Mononuclear cell (primary cell): Measurements from ENCODE around the gene UBE3D. TPM values are rescaled to one million over a fixed set of nuclear protein-coding genes. Genes with fewer than 3 reads are reported as not detected.
"Not testable (repeated sequence)": the region's sequence is repeated elsewhere in the genome, so short reads cannot be mapped to it uniquely, and the experiment has no call there.

ENCODE experiments used
- H3K27me3 ChIP-seq: 2 replicates; pipeline ENCODE4 v1.6.0; 2011; ENCODE audit warnings: low read length, control low read depth; ENCODE audit not compliant: insufficient read depth
- H3K4me1 ChIP-seq: 2 replicates; pipeline ENCODE4 v1.5.1; 2011; ENCODE audit warnings: mild to moderate bottlenecking, low read length, control low read depth; ENCODE audit not compliant: insufficient read depth
- H3K4me3 ChIP-seq: 2 replicates; pipeline ENCODE4 v1.5.1; 2011; ENCODE audit warnings: mild to moderate bottlenecking, low read length, moderate library complexity
- H3K9me3 ChIP-seq: 2 replicates; pipeline ENCODE4 v1.5.1; 2011; ENCODE audit warnings: low read depth, mild to moderate bottlenecking, control low read depth, low read length
- total RNA-seq: library from RNA; depleted of rRNA; stranded (reverse); fragments of >200 nt; gene quantifications from one replicate; pipeline ENCODE4 v1.2.3, GENCODE V29; 2012

Gene UBE3D
- total RNA-seq, 1 donor = 6.5 TPM

DNA sequence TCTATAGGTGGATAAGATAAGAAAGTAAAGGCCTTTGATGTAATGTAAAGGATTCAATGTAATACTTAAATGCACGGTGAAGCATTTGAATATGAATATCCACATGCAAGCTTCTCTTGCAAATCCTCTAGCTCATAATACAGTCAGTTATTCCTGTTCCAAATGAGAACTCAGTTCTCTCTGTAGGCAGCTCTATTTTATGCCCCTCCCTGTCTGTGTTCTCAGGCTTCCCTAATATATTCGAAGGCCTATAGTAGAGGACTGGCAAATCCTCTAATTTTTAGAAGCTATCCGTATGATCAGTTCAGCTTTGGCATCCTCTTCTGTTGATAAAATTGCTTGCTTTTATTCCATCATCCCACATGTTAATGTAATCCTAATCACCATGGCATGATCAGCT lies 200.2 kb downstream of the UBE3D start:
- H3K27me3 ChIP-seq = no peaks in the 10 kb centered on the region
- no peaks in the 10 kb centered on the region for H3K9me3 ChIP-seq
- H3K4me3 ChIP-seq = no peak overlapping the region
- no peaks in the 10 kb centered on the region for H3K4me1 ChIP-seq

DNA sequence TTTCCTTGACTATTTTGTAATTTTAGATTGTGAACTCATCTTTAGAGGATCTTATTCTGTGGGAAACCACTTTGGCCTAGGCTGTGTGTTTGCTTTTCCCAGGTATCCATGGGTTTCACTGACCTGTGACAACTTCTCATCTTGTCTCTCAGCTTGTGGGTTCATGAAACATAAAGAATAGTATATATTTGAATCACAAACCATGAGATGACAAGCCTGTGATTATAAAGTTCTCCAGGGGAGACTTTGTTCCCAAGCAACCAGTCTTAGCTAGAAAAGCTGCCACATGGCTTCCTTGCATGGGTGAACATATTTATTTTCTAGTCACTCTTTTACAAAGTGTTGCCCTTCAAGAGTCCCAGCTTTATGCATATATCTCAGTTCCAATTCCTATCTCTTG lies 201.9 kb downstream of the UBE3D start:
- Histone ChIP-seq H3K9me3 (no peaks in the 10 kb centered on the region), H3K4me1 (no peaks in the 10 kb centered on the region), H3K27me3 (no peaks in the 10 kb centered on the region), H3K4me3 (no peak overlapping the region)

DNA sequence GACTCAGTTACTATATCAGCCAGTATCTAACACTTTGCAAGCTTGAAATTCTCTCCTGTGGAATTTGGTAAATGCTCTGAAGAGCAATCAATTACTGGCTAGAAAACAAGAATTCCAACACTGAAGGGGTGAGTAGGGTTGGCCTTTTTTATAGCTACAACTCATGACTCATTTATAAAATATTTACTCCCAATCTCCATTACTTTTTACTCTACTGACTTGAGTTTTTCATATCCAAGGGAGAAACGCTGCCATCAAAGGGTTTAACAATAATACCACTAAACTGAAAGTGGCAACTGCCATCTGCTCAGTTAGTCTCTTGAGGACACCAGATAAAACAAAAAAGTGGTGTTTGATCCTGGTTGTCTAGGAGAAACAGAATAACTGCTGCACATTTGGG lies 203.1 kb downstream of the UBE3D start:
- Histone ChIP-seq H3K27me3 (no peaks in the 10 kb centered on the region), H3K4me3 (no peak overlapping the region), H3K4me1 (no peaks in the 10 kb centered on the region), H3K9me3 (no peaks in the 10 kb centered on the region)

DNA sequence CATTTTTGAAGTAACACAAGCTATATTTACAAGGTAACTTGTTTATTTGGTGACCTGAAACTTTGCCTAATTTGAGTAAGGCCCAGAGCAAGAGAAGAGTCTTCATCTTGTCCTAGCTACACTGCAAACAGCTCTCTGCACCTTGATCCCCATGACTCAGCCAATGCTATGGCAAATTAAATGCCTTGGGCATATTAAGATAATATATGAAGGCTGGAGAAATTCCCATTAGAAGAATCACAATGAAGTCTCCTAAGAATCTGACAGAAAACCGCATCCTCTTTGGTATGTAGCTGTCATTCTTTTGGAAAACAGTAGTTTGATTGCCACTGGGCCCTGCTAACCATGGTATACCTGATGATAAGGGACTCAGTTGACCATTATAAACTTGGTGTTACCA lies 204.5 kb downstream of the UBE3D start:
- Histone ChIP-seq H3K9me3 (no peaks in the 10 kb centered on the region), H3K4me1 (no peaks in the 10 kb centered on the region), H3K27me3 (no peaks in the 10 kb centered on the region)

DNA sequence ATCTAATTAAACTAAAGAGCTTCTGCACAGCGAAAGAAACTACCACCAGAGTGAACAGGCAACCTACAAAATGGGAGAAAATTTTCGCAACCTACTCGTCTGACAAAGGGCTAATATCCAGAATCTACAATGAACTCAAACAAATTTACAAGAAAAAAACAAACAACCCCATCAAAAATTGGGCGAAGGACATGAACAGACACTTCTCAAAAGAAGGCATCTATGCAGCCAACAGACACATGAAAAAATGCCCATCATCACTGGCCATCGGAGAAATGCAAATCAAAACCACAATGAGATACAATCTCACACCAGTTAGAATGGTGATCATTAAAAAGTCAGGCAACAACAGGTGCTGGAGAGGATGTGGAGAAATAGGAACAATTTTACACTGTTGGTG lies 209.6 kb downstream of the UBE3D start:
- H3K9me3 ChIP-seq, H3K27me3 ChIP-seq, H3K4me3 ChIP-seq, H3K4me1 ChIP-seq: not testable (repeated sequence)

More for the DNA sequence above, 204.5 kb downstream of the UBE3D start:
- no peak overlapping the region for H3K4me3 ChIP-seq

DNA sequence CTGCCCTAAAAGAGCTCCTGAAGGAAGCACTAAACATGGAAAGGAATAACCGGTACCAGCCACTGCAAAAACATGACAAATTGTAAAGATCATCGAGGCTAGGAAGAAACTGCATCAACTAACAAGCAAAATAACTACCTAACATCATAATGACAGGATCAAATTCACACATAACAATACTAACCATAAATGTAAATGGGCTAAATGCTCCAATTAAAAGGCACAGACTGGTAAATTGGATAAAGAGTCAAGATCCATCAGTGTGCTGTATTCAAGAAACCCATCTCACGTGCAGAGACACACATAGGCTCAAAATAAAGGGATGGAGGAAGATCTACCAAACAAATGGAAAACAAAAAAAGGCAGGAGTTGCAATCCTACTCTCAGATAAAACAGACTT lies 212.7 kb downstream of the UBE3D start:
- not testable (repeated sequence) for H3K9me3 ChIP-seq, H3K4me3 ChIP-seq, H3K27me3 ChIP-seq, H3K4me1 ChIP-seq

DNA sequence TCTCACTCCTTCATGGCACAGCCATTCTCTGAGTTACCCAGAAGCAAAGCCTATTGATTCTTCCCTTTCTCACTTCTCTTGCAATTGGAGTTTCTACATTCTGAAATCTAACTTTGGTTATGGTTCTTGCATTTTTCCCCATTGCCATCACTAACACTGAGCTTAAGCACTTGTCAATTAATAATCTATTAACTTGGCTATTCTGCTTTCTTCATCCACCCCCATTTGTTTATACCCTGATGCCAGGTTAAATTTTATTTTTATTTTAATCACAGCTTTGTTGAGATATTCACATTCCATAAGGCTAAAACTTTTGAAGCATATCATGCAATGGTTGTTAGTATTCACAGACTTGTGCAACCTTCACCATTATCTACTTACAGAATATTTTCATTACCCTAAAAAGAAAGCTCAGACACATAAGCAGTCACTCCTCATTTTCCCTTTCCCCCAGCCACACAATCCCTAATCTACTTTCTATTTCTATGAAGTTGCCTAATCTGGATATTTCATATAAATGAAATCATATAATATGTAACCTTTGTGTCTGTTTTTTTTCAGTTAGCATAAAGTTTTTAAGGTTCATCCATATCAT lies 222.3 kb downstream of the UBE3D start:
- Histone ChIP-seq H3K27me3 (no peaks in the 10 kb centered on the region), H3K4me1 (no peaks in the 10 kb centered on the region), H3K9me3 (no peaks in the 10 kb centered on the region), H3K4me3 (no peak overlapping the region)

DNA sequence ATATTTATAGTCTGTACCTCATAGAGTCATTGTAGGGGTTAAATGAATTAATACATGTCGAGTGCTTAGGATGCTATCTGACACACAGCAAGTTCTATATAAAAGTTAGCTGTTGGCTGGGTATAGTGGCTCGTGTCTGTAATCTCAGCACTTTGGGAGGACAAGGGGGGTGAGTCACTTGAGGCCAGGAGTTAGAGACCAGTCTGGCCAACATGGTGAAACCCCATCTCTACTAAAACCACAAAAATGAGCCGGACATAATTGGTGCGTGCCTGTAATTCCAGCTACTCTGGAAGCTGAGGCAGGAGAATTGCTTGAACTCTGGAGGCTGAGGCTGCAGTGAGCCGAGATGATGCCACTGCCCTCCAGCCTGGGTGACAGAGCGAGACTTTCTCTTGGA lies 222.9 kb downstream of the UBE3D start:
- Histone ChIP-seq H3K4me1 (no peaks in the 10 kb centered on the region), H3K4me3 (no peak overlapping the region), H3K9me3 (no peaks in the 10 kb centered on the region), H3K27me3 (no peaks in the 10 kb centered on the region)

Other genes with a start within 250 kb of the UBE3D start
- 29.0 TPM for gene DOP1A, start 1.8 kb upstream of the UBE3D start, total RNA-seq
- 23.9 TPM for gene PGM3, start 127.4 kb upstream of the UBE3D start, total RNA-seq
- 2.1 TPM for gene RWDD2A, start 127.5 kb upstream of the UBE3D start, total RNA-seq